Measurements from ENCODE around the gene LGALS3.

- TF ChIP-seq, protein P1, sequence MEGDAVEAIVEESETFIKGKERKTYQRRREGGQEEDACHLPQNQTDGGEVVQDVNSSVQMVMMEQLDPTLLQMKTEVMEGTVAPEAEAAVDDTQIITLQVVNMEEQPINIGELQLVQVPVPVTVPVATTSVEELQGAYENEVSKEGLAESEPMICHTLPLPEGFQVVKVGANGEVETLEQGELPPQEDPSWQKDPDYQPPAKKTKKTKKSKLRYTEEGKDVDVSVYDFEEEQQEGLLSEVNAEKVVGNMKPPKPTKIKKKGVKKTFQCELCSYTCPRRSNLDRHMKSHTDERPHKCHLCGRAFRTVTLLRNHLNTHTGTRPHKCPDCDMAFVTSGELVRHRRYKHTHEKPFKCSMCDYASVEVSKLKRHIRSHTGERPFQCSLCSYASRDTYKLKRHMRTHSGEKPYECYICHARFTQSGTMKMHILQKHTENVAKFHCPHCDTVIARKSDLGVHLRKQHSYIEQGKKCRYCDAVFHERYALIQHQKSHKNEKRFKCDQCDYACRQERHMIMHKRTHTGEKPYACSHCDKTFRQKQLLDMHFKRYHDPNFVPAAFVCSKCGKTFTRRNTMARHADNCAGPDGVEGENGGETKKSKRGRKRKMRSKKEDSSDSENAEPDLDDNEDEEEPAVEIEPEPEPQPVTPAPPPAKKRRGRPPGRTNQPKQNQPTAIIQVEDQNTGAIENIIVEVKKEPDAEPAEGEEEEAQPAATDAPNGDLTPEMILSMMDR (IDR thresholded peaks at IDR 0.05): no peak
- TF ChIP-seq POLR2A (IDR thresholded peaks at IDR 0.05): no peak
These were observed 22.5 kb downstream of the LGALS3 start for GRCh38 chr14:55151601-55152000.
